ENCODE measurements around the gene TEX2.

TEX2 gene

GRCh38 chr17:64278614-64279013 is 15.6 kb upstream of the TEX2 start:
- Mint-ChIP-seq H3K36me3 (ENCODE audit: insufficient read depth) (no peaks in the 10 kb centered on the region), H3K4me1 (ENCODE audit: low read depth in 2 of 2) (no peaks in the 10 kb centered on the region), H3K27me3 (no peaks in the 10 kb centered on the region), H3K9me3 (no peaks in the 10 kb centered on the region), H3K4me3 (no peak overlapping the region), H3K27ac (no peak overlapping the region)
- ATAC-seq (replicated peaks) (no peak), DNase-seq (no peak)

GRCh38 chr17:64277831-64278562 is 14.9 kb upstream of the TEX2 start:
- Mint-ChIP-seq H3K4me1 (ENCODE audit: low read depth in 2 of 2) (no peaks in the 10 kb centered on the region), H3K4me3 (no peak overlapping the region), H3K9me3 (no peaks in the 10 kb centered on the region), H3K27ac (no peak overlapping the region), H3K36me3 (ENCODE audit: insufficient read depth) (no peaks in the 10 kb centered on the region), H3K27me3 (no peaks in the 10 kb centered on the region)
- DNase-seq = no peak
- ATAC-seq (replicated peaks) = no peak

DNA sequence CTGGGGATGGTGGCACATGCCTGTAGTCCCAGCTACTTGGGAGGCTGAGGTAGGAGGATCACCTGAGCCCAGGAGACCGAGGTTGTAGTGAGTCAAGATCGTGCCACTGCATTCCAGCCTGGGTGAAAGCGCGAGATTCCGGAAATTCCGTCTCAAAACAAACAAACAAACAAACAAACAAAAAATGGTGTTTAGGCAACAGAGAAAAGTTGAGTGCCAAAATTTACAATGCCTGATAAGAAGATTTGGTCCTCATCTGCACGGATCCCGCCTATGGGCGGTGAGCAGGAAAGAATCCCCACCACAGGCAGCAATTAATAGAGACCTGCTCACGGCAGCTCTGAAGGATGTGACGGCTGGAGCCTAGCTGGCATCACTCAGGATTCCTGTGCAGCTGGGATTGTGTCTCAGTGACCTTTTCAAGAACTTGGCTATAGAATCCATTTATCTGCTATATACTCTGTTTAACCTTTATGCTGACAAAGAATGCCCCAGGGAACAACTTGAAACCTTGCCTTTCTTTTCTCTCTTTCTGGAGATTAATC is 14.0 kb upstream of the TEX2 start:
- no peak overlapping the region for H3K27ac Mint-ChIP-seq
- ATAC-seq (replicated peaks) = no peak
- H3K4me3 Mint-ChIP-seq = no peak overlapping the region
- H3K4me1 Mint-ChIP-seq (ENCODE audit: low read depth in 2 of 2) = no peaks in the 10 kb centered on the region
- no peaks in the 10 kb centered on the region for H3K27me3 Mint-ChIP-seq
- no peak for DNase-seq
- H3K36me3 Mint-ChIP-seq (ENCODE audit: insufficient read depth) = no peaks in the 10 kb centered on the region
- no peaks in the 10 kb centered on the region for H3K9me3 Mint-ChIP-seq

DNA sequence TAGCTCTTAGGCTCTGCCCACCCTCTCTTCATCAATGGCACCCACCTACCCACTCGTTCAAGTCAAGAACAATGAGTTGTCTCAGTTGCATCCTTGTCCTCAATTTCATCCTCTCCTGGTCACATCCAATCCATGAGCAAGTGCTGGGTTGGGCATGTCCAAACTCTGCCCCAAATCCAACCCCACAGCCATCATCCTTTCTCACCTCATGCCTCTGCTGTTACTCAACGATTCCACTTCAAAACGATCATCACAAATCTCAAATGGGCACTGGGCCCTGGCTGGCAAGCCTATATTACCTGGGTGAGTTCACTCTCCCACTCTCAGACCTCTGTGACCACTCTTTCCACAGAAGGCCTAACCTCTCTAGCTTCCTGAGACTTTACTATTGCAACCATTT is 12.0 kb upstream of the TEX2 start:
- DNase-seq (no peak), ATAC-seq (replicated peaks) (no peak)
- no peak overlapping the region for H3K4me3 Mint-ChIP-seq
- H3K4me1 Mint-ChIP-seq (ENCODE audit: low read depth in 2 of 2) = peaks cover 4 to 6% of the 10 kb centered on the region in 2 donors
- H3K36me3 Mint-ChIP-seq (ENCODE audit: insufficient read depth) = no peaks in the 10 kb centered on the region
- no peak overlapping the region for H3K27ac Mint-ChIP-seq
- no peaks in the 10 kb centered on the region for H3K27me3 Mint-ChIP-seq
- H3K9me3 Mint-ChIP-seq = no peaks in the 10 kb centered on the region

DNA sequence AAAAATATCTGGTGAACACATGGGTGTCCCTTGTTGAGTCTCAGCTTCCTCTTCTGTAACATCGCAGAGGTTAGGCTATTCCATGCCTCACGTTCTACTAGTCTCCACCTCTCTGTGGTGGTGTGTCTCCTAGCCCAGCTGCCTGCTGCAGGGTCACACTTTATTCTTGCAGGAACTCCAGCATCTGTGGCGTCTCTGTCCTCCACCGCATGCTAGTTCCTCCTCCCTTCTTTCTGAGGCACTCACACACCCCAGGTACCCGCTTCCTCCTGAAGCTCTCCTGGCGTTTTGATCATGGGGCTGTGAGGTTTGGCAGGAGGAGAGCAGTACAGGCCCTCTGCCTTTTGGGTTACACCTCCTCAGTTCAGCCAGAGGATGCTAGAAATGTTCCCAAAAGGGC is 9.9 kb upstream of the TEX2 start:
- Mint-ChIP-seq H3K27me3 (peaks cover 3 to 17% of the 10 kb centered on the region in 2 donors), H3K4me1 (ENCODE audit: low read depth in 2 of 2) (peaks cover 9 to 14% of the 10 kb centered on the region in 2 donors), H3K9me3 (no peaks in the 10 kb centered on the region), H3K27ac (no peak overlapping the region), H3K36me3 (ENCODE audit: insufficient read depth) (no peaks in the 10 kb centered on the region), H3K4me3 (no peak overlapping the region)
- DNase-seq = no peak
- ATAC-seq (replicated peaks) = no peak

GRCh38 chr17:64270885-64271284 is 7.8 kb upstream of the TEX2 start:
- Mint-ChIP-seq H3K4me1 (ENCODE audit: low read depth in 2 of 2) (peaks cover 9 to 14% of the 10 kb centered on the region in 2 donors), H3K4me3 (peak overlapping the region; percentile 46 to 51), H3K9me3 (no peaks in the 10 kb centered on the region), H3K27me3 (peaks cover 13 to 29% of the 10 kb centered on the region in 2 donors), H3K36me3 (ENCODE audit: insufficient read depth) (no peaks in the 10 kb centered on the region), H3K27ac (peak overlapping the region; percentile 57 to 59)
- peak; percentile 36 for ATAC-seq (replicated peaks)
- no peak for DNase-seq

GRCh38 chr17:64269687-64270649 is 6.9 kb upstream of the TEX2 start:
- peaks cover 9 to 14% of the 10 kb centered on the region in 2 donors for H3K4me1 Mint-ChIP-seq (ENCODE audit: low read depth in 2 of 2)
- H3K4me3 Mint-ChIP-seq = peak overlapping the region; percentile 46 to 51
- peak overlapping the region; percentile 57 to 59 for H3K27ac Mint-ChIP-seq
- peaks cover 13 to 29% of the 10 kb centered on the region in 2 donors for H3K27me3 Mint-ChIP-seq
- H3K9me3 Mint-ChIP-seq = no peaks in the 10 kb centered on the region
- no peaks in the 10 kb centered on the region for H3K36me3 Mint-ChIP-seq (ENCODE audit: insufficient read depth)
- ATAC-seq (replicated peaks) = no peak
- DNase-seq = no peak

DNA sequence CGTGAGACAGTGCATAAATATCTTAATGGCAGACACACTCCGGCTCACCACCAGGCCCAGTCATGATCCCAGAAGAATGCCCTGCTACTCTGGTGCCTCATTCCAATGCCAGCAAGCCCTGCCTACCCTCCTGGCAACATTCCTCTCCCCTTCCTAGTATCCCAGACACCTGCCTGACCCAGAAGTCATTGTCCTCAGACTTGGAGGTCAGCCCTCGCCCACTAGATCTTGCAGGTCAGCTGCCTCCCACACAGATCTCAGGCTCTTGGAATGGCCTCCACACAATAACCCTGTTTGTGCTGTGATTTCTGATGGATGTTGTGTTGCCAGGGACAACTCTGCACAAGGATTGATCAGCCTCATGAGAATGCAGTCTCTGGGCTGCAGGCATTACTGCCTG is 1.8 kb upstream of the TEX2 start:
- H3K27ac Mint-ChIP-seq = no peak overlapping the region
- H3K4me1 Mint-ChIP-seq (ENCODE audit: low read depth in 2 of 2) = peaks cover 28 to 32% of the 10 kb centered on the region in 2 donors
- H3K27me3 Mint-ChIP-seq = peaks cover 13 to 29% of the 10 kb centered on the region in 2 donors
- DNase-seq = no peak
- no peak overlapping the region for H3K4me3 Mint-ChIP-seq
- H3K9me3 Mint-ChIP-seq = no peaks in the 10 kb centered on the region
- peaks cover 13% of the 10 kb centered on the region for H3K36me3 Mint-ChIP-seq (ENCODE audit: insufficient read depth)
- ATAC-seq (replicated peaks) = no peak

DNA sequence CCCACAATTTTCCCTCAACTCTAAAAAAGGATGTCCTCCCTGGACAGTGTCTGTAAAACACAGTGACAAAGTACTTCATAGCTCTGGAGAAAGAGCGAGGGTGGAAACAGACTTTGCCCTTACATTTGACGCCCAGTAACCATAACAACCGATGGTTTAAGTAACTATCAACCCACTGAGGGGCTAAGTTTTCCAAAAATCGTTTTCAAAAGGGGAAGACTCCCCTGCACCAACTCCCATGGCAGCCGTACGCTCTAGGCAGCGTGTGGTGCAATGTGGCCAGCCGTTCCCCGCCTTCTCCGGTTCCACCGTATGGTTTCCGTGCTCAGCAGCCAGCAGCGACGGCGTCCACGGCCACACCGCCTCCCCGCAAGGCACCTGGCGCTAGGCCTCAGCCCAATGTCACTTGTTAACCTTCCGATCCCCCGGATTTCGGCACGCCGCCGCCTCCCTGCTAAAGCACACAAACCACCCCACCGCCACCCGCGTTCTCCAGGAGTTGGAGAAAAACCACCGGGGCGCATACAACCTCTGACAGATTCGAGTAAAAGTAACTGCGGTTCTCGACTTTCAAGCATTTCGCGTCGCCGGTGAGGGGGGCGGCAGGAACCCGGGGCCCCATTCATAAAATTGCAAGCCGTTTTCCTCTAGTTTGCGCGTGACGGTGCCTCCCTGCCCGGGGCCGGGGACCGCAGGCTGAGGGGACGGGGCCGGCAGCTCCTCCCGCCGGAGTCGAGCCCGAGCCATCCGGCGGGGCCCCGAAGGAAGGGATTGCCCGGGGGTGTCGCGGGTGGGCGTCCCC is 661 bp downstream of the TEX2 start:
- peak overlapping the region; percentile 94 to 96 for H3K27ac Mint-ChIP-seq
- peak overlapping the region; percentile 92 to 93 for H3K4me3 Mint-ChIP-seq
- H3K36me3 Mint-ChIP-seq (ENCODE audit: insufficient read depth) = peaks cover 13% of the 10 kb centered on the region
- no peaks in the 10 kb centered on the region for H3K9me3 Mint-ChIP-seq
- H3K27me3 Mint-ChIP-seq = peaks cover 4 to 6% of the 10 kb centered on the region in 2 donors
- peaks cover 22 to 28% of the 10 kb centered on the region in 2 donors for H3K4me1 Mint-ChIP-seq (ENCODE audit: low read depth in 2 of 2)
- peak; percentile 62 for ATAC-seq (replicated peaks)
- peak; percentile 70 to 79 (median 72) for DNase-seq

- peaks cover 22 to 28% of the 10 kb centered on the region in 2 donors for H3K4me1 Mint-ChIP-seq (ENCODE audit: low read depth in 2 of 2)
Observed at GRCh38 chr17:64261417-64262145, 1.5 kb downstream of the TEX2 start.

GRCh38 chr17:64260886-64261285 is 2.2 kb downstream of the TEX2 start:
- H3K4me3 Mint-ChIP-seq = no peak overlapping the region
- H3K9me3 Mint-ChIP-seq = no peaks in the 10 kb centered on the region
- peaks cover 26 to 33% of the 10 kb centered on the region in 2 donors for H3K4me1 Mint-ChIP-seq (ENCODE audit: low read depth in 2 of 2)
- H3K27ac Mint-ChIP-seq = peak overlapping the region in 1 of 2 donors; percentile 46
- H3K27me3 Mint-ChIP-seq = no peaks in the 10 kb centered on the region
- ATAC-seq (replicated peaks) = no peak
- H3K36me3 Mint-ChIP-seq (ENCODE audit: insufficient read depth) = peaks cover 13% of the 10 kb centered on the region
- DNase-seq = no peak

More at GRCh38 chr17:64261417-64262145, 1.5 kb downstream of the TEX2 start:
- Mint-ChIP-seq H3K27me3 (no peaks in the 10 kb centered on the region), H3K4me3 (peak overlapping the region; percentile 92 to 93), H3K36me3 (ENCODE audit: insufficient read depth) (peaks cover 13% of the 10 kb centered on the region), H3K27ac (peak overlapping the region; percentile 94 to 96), H3K9me3 (no peaks in the 10 kb centered on the region)
- DNase-seq (no peak), ATAC-seq (replicated peaks) (no peak)

GRCh38 chr17:64259922-64260321 is 3.1 kb downstream of the TEX2 start:
- peak overlapping the region in 1 of 2 donors; percentile 46 for H3K27ac Mint-ChIP-seq
- H3K4me1 Mint-ChIP-seq (ENCODE audit: low read depth in 2 of 2) = peaks cover 26 to 33% of the 10 kb centered on the region in 2 donors
- DNase-seq (no peak), ATAC-seq (replicated peaks) (no peak)
- no peak overlapping the region for H3K4me3 Mint-ChIP-seq
- peaks cover 13% of the 10 kb centered on the region for H3K36me3 Mint-ChIP-seq (ENCODE audit: insufficient read depth)
- H3K9me3 Mint-ChIP-seq = no peaks in the 10 kb centered on the region
- no peaks in the 10 kb centered on the region for H3K27me3 Mint-ChIP-seq

Measured in effector memory CD8-positive, alpha-beta T cell (primary cell).